ENCODE measurements around the gene UTP14A.

UTP14A gene

DNA sequence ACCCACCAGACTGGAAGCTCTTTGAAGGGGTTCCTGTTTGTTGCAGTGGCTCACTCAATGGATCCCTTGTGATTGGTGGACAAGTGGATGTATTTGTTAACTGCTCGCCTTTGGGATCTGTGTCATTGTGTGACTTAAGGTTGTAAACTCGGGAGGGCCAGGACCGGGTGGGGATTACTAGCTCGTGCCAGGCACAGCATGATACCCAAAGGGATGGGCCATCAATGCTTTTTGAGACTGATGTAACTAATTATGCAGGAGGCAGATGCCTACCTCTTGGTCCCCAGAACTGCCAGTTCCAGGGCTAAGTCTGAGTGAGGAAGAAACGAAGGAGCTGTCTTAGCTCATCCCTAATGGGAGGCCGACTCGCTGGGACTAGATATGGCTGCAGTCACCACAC is 27.7 kb downstream of the UTP14A start:
- TF ChIP-seq ZFX (IDR thresholded peaks at IDR 0.05) (no peak), CTCF (conservative IDR thresholded peaks at IDR 0.05) (no peak)
- H3K27ac ChIP-seq, result no peak overlapping the region

GRCh38 chrX:129934461-129934860 is 28.5 kb downstream of the UTP14A start:
- TF ChIP-seq ZFX (IDR thresholded peaks at IDR 0.05), result no peak
- TF ChIP-seq CTCF (conservative IDR thresholded peaks at IDR 0.05), result no peak
- no peak overlapping the region for H3K27ac ChIP-seq

GRCh38 chrX:129934952-129935351 is 29.0 kb downstream of the UTP14A start:
- no peak overlapping the region for H3K27ac ChIP-seq
- TF ChIP-seq CTCF (conservative IDR thresholded peaks at IDR 0.05) (no peak), ZFX (IDR thresholded peaks at IDR 0.05) (no peak)

DNA sequence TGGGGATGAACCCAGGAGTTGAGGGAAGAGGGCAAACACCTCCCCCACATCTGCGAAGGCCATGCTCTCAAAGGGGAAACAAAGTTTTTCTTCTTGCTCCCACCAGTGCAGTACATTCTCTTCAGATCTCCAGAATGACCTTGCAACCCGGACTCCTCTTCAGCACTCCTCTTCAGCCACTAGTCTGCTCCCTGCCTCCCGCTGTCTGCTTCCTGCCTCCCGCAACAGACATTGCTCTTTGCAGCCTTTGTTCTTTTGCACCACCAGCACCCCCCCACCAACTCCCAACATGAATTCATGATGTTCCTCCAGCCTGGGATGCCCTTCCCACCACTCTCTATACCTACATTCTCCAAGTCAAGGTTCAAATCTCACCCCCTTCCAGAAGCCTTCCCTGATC is 32.1 kb downstream of the UTP14A start:
- H3K27ac ChIP-seq, result no peak overlapping the region
- TF ChIP-seq CTCF (conservative IDR thresholded peaks at IDR 0.05) (no peak), ZFX (IDR thresholded peaks at IDR 0.05) (no peak)

DNA sequence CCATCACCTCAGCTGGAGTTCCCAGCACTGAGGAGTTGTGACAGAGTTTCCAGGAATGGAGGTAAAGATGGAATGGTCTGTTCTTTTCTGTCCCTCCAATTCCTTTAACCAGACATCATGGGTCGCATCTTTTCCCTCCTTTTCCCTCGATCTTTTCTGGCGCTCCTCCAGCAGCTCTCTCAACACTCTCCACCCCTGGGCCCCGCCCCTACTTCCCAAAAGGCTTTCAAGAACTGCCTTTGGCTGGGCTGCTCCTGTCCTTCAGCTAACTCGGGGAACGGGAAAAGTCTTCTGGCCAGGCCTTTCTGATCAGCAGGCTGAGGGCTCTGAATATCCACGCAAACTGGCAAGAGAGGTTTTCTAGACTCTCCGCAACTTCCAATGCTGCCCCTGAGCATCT is 34.0 kb downstream of the UTP14A start:
- TF ChIP-seq CTCF (conservative IDR thresholded peaks at IDR 0.05), result no peak
- TF ChIP-seq ZFX (IDR thresholded peaks at IDR 0.05), result no peak

DNA sequence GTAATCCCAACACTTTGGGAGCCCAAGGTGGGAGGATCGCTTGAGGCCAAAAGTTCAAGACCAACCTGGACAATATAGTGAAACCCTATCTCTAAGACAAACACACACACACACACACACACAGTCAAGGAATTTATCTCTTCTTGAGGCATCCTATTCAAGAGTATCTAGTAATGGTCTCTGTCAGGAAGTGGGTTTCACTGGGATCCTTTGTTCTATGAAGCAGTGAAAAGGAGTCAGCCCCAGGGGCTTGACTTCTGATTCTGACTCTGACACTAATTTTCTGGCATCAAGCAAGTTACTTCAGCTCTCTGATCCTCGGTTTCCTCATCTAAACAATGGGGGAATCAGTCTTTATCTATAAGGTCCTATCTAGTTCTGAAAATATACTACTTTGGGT is 34.8 kb downstream of the UTP14A start:
- no peak overlapping the region for H3K27ac ChIP-seq
- TF ChIP-seq CTCF (conservative IDR thresholded peaks at IDR 0.05), result no peak
- no peak for TF ChIP-seq ZFX (IDR thresholded peaks at IDR 0.05)

More for the DNA sequence above, 34.0 kb downstream of the UTP14A start:
- no peak overlapping the region for H3K27ac ChIP-seq

DNA sequence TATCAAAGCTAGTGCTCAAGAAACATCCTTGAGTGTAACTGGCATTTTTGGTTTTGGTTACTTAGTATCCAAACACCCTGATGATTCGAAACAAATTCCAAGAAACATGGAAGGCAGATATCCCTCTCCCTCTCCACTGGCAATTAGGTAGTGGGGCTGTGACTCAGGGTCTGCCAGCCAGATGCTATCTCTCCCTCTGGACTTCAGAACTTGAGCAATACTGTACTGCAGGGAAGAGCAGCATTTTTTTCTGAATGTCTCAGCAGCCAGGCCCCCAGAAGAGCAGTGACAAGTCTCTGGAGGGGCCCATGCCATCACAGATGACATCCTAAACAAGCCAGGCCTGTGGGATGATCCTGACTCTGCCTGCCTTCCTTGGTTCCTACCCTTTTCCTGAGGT is 39.2 kb downstream of the UTP14A start:
- TF ChIP-seq CTCF (conservative IDR thresholded peaks at IDR 0.05) (no peak), ZFX (IDR thresholded peaks at IDR 0.05) (no peak)
- H3K27ac ChIP-seq, result no peak overlapping the region

Data from C4-2B (cell line).